Measurements from ENCODE around the gene SUN2. TPM values are rescaled to one million over a fixed set of nuclear protein-coding genes. Genes with fewer than 3 reads are reported as not detected.

SUN2 gene
- total RNA-seq, 1 experiment from 2014 or later = 45.1 TPM

DNA sequence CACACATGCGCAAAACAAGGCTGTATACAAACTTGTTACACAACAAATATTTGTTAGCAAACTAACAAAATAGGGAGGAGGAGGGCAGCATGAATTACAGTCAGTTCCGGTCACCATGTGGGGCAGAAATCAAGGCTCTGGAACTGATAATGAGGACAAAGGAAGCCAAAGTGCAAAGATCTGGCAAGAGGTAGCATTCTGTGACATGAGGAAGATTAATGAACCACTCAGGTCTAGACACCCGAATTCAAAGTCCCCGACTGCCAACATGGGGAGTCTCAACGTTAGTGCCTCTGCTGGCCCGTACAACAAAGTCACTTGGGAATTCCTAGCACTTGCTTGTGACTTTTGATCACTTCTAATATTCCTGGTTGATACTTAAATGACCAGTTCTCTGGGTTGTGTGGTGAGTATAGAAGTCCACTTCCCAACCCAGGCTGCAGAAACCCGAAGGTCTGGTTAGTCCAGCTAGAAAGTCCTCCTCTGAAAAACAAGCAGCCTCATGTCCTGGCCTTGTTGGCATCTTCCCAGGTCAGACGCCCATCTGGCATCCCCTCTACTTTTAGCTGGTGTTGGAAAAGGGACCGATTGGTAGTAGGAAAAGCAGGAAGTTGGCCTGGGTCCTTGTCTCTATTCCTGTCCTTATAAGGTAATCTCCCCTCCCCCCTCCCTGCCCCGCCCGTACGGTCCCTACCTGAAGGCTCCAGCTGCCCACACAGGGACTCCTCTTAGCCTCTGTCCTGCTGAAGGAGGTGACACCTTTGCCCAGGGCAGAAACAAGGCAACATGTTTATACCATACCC, 1.6 kb downstream of the SUN2 start:
- ATAC-seq (no peak), DNase-seq (ENCODE audit: low read depth, low spot score) (no peak)
- ChIA-PET POLR2A (no interaction called here), CTCF (no interaction called here)
- Histone ChIP-seq H3K36me3 (ENCODE audit: control insufficient read depth, insufficient read depth, low read length) (no peaks in the 10 kb centered on the region), H3K27me3 (ENCODE audit: control insufficient read depth, insufficient read depth, low read length) (no peaks in the 10 kb centered on the region), H3K9me3 (ENCODE audit: control insufficient read depth, insufficient read depth, low read depth, low read length) (no peaks in the 10 kb centered on the region), H3K27ac (ENCODE audit: low read length) (peak overlapping the region; percentile 61), H3K4me3 (ENCODE audit: low read depth in 2 of 2, low read length in 2 of 2) (peak overlapping the region; percentile 61 to 68), H3K4me1 (ENCODE audit: control insufficient read depth, insufficient read depth, low read length) (peaks cover 9% of the 10 kb centered on the region; the same call in 1 of the 2 replicates)
- BruUV-seq (replicated peaks) = TSS peak; percentile 77
- in situ Hi-C loops (cut with HindIII; ENCODE audit: low pct_unique_long_range_greater_than_20kb, low sequenced_read_pairs) = no loop called here
- TF ChIP-seq CTCF (IDR thresholded peaks at IDR 0.05) = no peak
- no peak for TF ChIP-seq POLR2AphosphoS5 (IDR thresholded peaks at IDR 0.05; ENCODE audit: low read depth, low read length)
- TF ChIP-seq, protein P1, sequence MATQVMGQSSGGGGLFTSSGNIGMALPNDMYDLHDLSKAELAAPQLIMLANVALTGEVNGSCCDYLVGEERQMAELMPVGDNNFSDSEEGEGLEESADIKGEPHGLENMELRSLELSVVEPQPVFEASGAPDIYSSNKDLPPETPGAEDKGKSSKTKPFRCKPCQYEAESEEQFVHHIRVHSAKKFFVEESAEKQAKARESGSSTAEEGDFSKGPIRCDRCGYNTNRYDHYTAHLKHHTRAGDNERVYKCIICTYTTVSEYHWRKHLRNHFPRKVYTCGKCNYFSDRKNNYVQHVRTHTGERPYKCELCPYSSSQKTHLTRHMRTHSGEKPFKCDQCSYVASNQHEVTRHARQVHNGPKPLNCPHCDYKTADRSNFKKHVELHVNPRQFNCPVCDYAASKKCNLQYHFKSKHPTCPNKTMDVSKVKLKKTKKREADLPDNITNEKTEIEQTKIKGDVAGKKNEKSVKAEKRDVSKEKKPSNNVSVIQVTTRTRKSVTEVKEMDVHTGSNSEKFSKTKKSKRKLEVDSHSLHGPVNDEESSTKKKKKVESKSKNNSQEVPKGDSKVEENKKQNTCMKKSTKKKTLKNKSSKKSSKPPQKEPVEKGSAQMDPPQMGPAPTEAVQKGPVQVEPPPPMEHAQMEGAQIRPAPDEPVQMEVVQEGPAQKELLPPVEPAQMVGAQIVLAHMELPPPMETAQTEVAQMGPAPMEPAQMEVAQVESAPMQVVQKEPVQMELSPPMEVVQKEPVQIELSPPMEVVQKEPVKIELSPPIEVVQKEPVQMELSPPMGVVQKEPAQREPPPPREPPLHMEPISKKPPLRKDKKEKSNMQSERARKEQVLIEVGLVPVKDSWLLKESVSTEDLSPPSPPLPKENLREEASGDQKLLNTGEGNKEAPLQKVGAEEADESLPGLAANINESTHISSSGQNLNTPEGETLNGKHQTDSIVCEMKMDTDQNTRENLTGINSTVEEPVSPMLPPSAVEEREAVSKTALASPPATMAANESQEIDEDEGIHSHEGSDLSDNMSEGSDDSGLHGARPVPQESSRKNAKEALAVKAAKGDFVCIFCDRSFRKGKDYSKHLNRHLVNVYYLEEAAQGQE (IDR thresholded peaks at IDR 0.05; ENCODE audit: insufficient read depth in 1 of 2, low read depth in 2 of 2, low read length in 1 of 2) = no peak
- no peak for TF ChIP-seq TCF7L2 (IDR thresholded peaks at IDR 0.05; ENCODE audit: low read depth, low read length)
- no peak for TF ChIP-seq SIN3A (IDR thresholded peaks at IDR 0.05; ENCODE audit: borderline replicate concordance, insufficient read depth, low read depth, low read length)
- intact Hi-C loops (cut with micrococcal nuclease; ENCODE audit: unreplicated experiment) = no loop called here

GRCh38 chr22:38751422-38752346, 4.1 kb downstream of the SUN2 start:
- H3K27me3 ChIP-seq (ENCODE audit: control insufficient read depth, insufficient read depth, low read length) = no peaks in the 10 kb centered on the region
- ChIA-PET POLR2A (no interaction called here), CTCF (no interaction called here)
- H3K36me3 ChIP-seq (ENCODE audit: control insufficient read depth, insufficient read depth, low read length) = no peaks in the 10 kb centered on the region
- intact Hi-C loops (cut with micrococcal nuclease; ENCODE audit: unreplicated experiment) = no loop called here
- TF ChIP-seq, protein P1 (IDR thresholded peaks at IDR 0.05; ENCODE audit: insufficient read depth in 1 of 2, low read depth in 2 of 2, low read length in 1 of 2) = no peak
- TF ChIP-seq SIN3A (IDR thresholded peaks at IDR 0.05; ENCODE audit: borderline replicate concordance, insufficient read depth, low read depth, low read length) = no peak
- TF ChIP-seq CTCF (IDR thresholded peaks at IDR 0.05) = no peak
- DNase-seq (ENCODE audit: low read depth, low spot score) (no peak), ATAC-seq (no peak)
- in situ Hi-C loops (cut with HindIII; ENCODE audit: low pct_unique_long_range_greater_than_20kb, low sequenced_read_pairs) = no loop called here
- peaks cover 8% of the 10 kb centered on the region; the same call in 1 of the 2 replicates for H3K4me1 ChIP-seq (ENCODE audit: control insufficient read depth, insufficient read depth, low read length)
- H3K4me3 ChIP-seq (ENCODE audit: low read depth in 2 of 2, low read length in 2 of 2) = no peak overlapping the region
- H3K27ac ChIP-seq (ENCODE audit: low read length) = no peak overlapping the region
- no peaks in the 10 kb centered on the region for H3K9me3 ChIP-seq (ENCODE audit: control insufficient read depth, insufficient read depth, low read depth, low read length)
- BruUV-seq (replicated peaks) = no TSS peak
